Measurements from ENCODE around the gene EML4. TPM values are rescaled to one million over a fixed set of nuclear protein-coding genes. Genes with fewer than 3 reads are reported as not detected.

The EML4 gene
- total and polyA plus RNA-seq, 2 of the 13 experiments (the other 11 are each of a cell fraction or from before 2014, with no cell fraction given) = 243 to 476 TPM

DNA sequence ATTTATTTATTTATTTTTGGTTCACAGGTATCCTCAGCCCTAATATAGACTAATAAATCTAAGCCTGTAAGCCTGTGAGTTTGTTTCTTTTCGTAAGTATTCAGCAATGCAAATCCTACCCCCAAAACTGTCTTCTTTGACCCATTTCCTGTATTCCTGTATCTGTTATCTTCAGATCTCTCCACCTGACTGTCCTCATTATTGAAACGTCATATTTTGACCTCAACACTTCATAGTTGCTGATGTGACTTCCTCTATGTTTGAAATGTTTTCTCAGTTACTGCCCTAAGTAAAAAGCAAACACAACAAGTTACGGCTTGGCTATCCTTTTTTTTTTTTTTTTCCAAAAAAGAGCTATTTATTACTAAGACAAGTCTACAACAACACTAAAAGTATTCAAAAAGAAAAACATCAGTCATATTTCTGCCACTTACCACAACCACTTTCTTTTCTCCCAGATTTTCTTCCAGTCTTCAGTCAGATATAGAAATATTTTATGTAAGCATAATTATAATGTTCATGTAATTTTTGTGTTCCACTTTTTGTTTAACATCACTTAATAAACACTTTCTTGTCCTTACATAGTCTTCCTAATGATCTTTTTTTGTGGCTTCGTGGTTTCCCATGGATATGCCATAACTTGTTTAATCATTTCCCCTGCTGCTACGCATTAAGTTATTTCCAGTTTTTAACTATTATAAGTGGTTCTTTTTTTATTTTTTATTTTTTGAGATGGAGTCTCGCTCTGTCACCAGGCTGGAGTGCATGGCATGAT lies 45.0 kb upstream of the EML4 start:
- peak overlapping the region; percentile 43 for H3K27ac ChIP-seq (ENCODE audit: extremely low read length, insufficient read depth, low read length)
- H4K20me1 ChIP-seq (ENCODE audit: insufficient read depth, low read length) = no peaks in the 10 kb centered on the region
- H3K27me3 ChIP-seq (ENCODE audit: control insufficient read depth in 1 of 2, insufficient read depth in 2 of 2, low read length in 2 of 2) = no peaks in the 10 kb centered on the region
- H3K36me3 ChIP-seq (replicated peaks in 1 of 2; ENCODE audit: control insufficient read depth in 1 of 2, insufficient read depth in 2 of 2, low read length in 2 of 2) = no peaks in the 10 kb centered on the region
- peaks cover 9% of the 10 kb centered on the region for H3K9me3 ChIP-seq (ENCODE audit: low read length)
- in situ Hi-C loops (cut with HindIII; ENCODE audit: extremely low pct_ligation_motif_present, low pct_unique_long_range_greater_than_20kb) (no loop called here), intact Hi-C loops (cut with micrococcal nuclease; ENCODE audit: unreplicated experiment) (no loop called here)
- CTCF ChIA-PET (ENCODE audit: low intra/inter-chr PET ratio, low total read pairs) = no interaction called here
- H2AFZ ChIP-seq (ENCODE audit: low read length) = no peak overlapping the region
- no peak for DNase-seq (ENCODE audit: low spot score)
- WGBS (ENCODE audit: low lambda C conversion rate) = 65% methylated on average over 6 of the region's 6 CpGs
- H3K4me1 ChIP-seq (ENCODE audit: insufficient read depth, low read length) = peaks cover 74% of the 10 kb centered on the region
- no peak for ATAC-seq
- H3K79me2 ChIP-seq (ENCODE audit: insufficient read depth, low read length) = peaks cover 20% of the 10 kb centered on the region
- H3K4me2 ChIP-seq (ENCODE audit: low read depth, low read length) = peak overlapping the region; percentile 14; the same call in 1 of the 2 replicates
- H3K4me3 ChIP-seq (replicated peaks in 1 of 3; ENCODE audit: insufficient read depth in 1 of 3, low read depth in 2 of 3, low read length in 3 of 3) = no peak overlapping the region
- no peak overlapping the region for H3K9ac ChIP-seq (ENCODE audit: insufficient read depth, low read depth, low read length)
- no TSS peak for BruUV-seq (replicated peaks)
- POLR2A ChIA-PET = interaction anchor here (1.3 to 7.0 kb wide), 5 partner anchors 7 to 67 kb away, joined by 3 to 100 read pairs (median 19); no protein-coding TSS in a partner anchor
- FAIRE-seq = no peak
- no peak for TF ChIP-seq ZNF367 (CRISPR knock-in tag; IDR thresholded peaks at IDR 0.05; ENCODE audit: borderline replicate concordance)
- TF ChIP-seq GATA4 (IDR thresholded peaks at IDR 0.05; ENCODE audit: borderline replicate concordance, low read depth) = peak; percentile 84; the same call in 1 of the 2 replicates
- TF ChIP-seq, protein P1, sequence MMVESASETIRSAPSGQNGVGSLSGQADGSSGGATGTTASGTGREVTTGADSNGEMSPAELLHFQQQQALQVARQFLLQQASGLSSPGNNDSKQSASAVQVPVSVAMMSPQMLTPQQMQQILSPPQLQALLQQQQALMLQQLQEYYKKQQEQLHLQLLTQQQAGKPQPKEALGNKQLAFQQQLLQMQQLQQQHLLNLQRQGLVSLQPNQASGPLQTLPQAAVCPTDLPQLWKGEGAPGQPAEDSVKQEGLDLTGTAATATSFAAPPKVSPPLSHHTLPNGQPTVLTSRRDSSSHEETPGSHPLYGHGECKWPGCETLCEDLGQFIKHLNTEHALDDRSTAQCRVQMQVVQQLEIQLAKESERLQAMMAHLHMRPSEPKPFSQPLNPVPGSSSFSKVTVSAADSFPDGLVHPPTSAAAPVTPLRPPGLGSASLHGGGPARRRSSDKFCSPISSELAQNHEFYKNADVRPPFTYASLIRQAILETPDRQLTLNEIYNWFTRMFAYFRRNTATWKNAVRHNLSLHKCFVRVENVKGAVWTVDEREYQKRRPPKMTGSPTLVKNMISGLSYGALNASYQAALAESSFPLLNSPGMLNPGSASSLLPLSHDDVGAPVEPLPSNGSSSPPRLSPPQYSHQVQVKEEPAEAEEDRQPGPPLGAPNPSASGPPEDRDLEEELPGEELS (CRISPR knock-in tag; IDR thresholded peaks at IDR 0.05) = peak; percentile 80
- TF ChIP-seq HMG20A (CRISPR knock-in tag; IDR thresholded peaks at IDR 0.05; ENCODE audit: borderline replicate concordance) = peak; percentile 22; the same call in 1 of the 2 replicates
- TF ChIP-seq GABPA (IDR thresholded peaks at IDR 0.05; ENCODE audit: low read depth, low read length) = no peak
- TF ChIP-seq GABPA (CRISPR knock-in tag; IDR thresholded peaks at IDR 0.05; ENCODE audit: low read depth) = peak; percentile 73
- TF ChIP-seq, protein P2, sequence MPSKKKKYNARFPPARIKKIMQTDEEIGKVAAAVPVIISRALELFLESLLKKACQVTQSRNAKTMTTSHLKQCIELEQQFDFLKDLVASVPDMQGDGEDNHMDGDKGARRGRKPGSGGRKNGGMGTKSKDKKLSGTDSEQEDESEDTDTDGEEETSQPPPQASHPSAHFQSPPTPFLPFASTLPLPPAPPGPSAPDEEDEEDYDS (CRISPR knock-in tag; IDR thresholded peaks at IDR 0.05) = peak; percentile 50
- TF ChIP-seq ZNF274 (CRISPR knock-in tag; IDR thresholded peaks at IDR 0.05) = no peak
- peak; percentile 42; the same call in 1 of the 2 replicates for TF ChIP-seq FOXA3 (CRISPR knock-in tag; IDR thresholded peaks at IDR 0.05)
- TF ChIP-seq, protein P3, sequence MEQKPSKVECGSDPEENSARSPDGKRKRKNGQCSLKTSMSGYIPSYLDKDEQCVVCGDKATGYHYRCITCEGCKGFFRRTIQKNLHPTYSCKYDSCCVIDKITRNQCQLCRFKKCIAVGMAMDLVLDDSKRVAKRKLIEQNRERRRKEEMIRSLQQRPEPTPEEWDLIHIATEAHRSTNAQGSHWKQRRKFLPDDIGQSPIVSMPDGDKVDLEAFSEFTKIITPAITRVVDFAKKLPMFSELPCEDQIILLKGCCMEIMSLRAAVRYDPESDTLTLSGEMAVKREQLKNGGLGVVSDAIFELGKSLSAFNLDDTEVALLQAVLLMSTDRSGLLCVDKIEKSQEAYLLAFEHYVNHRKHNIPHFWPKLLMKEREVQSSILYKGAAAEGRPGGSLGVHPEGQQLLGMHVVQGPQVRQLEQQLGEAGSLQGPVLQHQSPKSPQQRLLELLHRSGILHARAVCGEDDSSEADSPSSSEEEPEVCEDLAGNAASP (CRISPR knock-in tag; IDR thresholded peaks at IDR 0.05; ENCODE audit: borderline replicate concordance) = no peak
- peak; percentile 51; the same call in 1 of the 2 replicates for TF ChIP-seq ZNF629 (CRISPR knock-in tag; conservative IDR thresholded peaks at IDR 0.05)
- TF ChIP-seq ARID2 (CRISPR knock-in tag; IDR thresholded peaks at IDR 0.05; ENCODE audit: borderline replicate concordance) = no peak
- TF ChIP-seq ZBTB21 (CRISPR knock-in tag; IDR thresholded peaks at IDR 0.05) = peak; percentile 91
- TF ChIP-seq ZNF589 (CRISPR knock-in tag; conservative IDR thresholded peaks at IDR 0.05) = no peak
- no peak for TF ChIP-seq ZSCAN22 (CRISPR knock-in tag; IDR thresholded peaks at IDR 0.05)
- peak; percentile 68 for TF ChIP-seq CREB1 (IDR thresholded peaks at IDR 0.05)
- TF ChIP-seq CREB1 (CRISPR knock-in tag; IDR thresholded peaks at IDR 0.05) = peak; percentile 89
- TF ChIP-seq ELF4 (CRISPR knock-in tag; IDR thresholded peaks at IDR 0.05; ENCODE audit: borderline replicate concordance) = 0 out of 2 replicates have a peak, but pooled peaks have one; percentile 18
- TF ChIP-seq SOX13 (IDR thresholded peaks at IDR 0.05) = no peak
- peak in 1 of 2 experiments; percentile 34; a peak in 1 of 4 replicates for TF ChIP-seq SOX13 (CRISPR knock-in tag; conservative IDR thresholded peaks at IDR 0.05 in 1 of 2, IDR thresholded peaks at IDR 0.05 in 1 of 2)
- TF ChIP-seq, protein P4, sequence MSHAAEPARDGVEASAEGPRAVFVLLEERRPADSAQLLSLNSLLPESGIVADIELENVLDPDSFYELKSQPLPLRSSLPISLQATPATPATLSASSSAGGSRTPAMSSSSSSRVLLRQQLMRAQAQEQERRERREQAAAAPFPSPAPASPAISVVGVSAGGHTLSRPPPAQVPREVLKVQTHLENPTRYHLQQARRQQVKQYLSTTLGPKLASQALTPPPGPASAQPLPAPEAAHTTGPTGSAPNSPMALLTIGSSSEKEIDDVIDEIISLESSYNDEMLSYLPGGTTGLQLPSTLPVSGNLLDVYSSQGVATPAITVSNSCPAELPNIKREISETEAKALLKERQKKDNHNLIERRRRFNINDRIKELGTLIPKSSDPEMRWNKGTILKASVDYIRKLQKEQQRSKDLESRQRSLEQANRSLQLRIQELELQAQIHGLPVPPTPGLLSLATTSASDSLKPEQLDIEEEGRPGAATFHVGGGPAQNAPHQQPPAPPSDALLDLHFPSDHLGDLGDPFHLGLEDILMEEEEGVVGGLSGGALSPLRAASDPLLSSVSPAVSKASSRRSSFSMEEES (CRISPR knock-in tag; IDR thresholded peaks at IDR 0.05) = peak; percentile 89

Data from HepG2 (cell line).